PC-3 (cell line): ENCODE results near the gene CHST8.

ENCODE experiments used
- EZH2 ChIP-seq: fragments of 300-600 bp; sonication (generic); IDR thresholded peaks from one replicate; pipeline ENCODE4 v1.6.1; 2017; ENCODE audit warnings: antibody characterized with exemption, mild to moderate bottlenecking, low read length; ENCODE audit not compliant: unreplicated experiment
- EZH2phosphoT487 ChIP-seq: fragments of 300-600 bp; sonication (generic); IDR thresholded peaks from 2 replicates; pipeline ENCODE4 v1.6.1; 2018; ENCODE audit warnings: mild to moderate bottlenecking, antibody characterized with exemption, low read length, borderline replicate concordance
- TF ChIP-seq, protein P1 (sequence below): fragments of 300-600 bp; sonication (generic); conservative IDR thresholded peaks from 2 replicates; pipeline ENCODE4 v1.5.1; 2017; ENCODE audit warnings: antibody characterized with exemption, low read depth, mild to moderate bottlenecking, low read length

DNA sequence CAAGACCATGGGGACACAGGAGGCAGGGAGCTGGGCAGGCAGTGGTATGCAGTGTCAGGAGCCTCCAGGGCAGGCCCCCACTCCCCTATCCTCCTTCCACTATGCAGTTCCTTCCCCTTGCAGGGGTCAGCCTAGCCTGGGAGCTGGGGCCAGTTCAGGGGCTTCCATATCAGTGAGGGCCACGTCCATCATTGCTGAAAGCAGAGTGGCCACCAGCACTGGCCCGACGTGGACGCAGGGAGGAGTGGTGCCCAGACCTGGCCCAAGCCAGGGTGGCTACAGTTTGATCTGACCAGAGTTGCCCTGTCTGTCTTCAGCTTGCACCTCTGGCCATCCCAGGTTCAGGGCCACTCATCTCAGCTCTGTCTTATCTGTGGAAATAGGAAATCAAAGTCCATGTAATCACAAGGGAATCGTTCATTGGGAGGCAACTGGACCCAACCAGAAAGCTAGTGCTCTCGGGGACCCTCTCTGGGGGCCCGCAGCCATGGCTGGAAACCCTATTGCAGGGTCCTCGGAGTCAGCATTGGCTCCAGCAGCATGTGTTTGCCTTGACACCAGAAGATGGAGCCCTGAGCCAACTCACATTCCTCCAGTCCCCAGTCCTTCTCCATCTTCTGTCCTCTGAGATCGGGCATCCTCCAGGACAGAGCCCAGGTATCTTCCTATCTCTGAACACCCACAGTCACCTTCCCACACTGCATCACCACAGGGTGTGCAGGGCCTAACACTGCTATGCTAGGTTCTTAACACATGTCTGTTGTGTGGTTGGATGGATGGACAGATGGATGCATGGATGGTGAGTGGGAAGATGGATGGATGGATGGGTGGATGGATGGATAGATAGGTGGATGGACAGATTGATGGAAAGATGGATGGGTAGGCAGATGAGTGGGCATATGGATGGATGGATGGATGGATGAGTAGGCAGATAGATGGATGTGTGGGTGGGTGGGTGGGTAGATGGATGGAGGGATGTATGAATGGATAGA is 99.2 kb downstream of the CHST8 start:
- TF ChIP-seq, protein P1, sequence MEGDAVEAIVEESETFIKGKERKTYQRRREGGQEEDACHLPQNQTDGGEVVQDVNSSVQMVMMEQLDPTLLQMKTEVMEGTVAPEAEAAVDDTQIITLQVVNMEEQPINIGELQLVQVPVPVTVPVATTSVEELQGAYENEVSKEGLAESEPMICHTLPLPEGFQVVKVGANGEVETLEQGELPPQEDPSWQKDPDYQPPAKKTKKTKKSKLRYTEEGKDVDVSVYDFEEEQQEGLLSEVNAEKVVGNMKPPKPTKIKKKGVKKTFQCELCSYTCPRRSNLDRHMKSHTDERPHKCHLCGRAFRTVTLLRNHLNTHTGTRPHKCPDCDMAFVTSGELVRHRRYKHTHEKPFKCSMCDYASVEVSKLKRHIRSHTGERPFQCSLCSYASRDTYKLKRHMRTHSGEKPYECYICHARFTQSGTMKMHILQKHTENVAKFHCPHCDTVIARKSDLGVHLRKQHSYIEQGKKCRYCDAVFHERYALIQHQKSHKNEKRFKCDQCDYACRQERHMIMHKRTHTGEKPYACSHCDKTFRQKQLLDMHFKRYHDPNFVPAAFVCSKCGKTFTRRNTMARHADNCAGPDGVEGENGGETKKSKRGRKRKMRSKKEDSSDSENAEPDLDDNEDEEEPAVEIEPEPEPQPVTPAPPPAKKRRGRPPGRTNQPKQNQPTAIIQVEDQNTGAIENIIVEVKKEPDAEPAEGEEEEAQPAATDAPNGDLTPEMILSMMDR = no peak
- TF ChIP-seq EZH2 = no peak
- TF ChIP-seq EZH2phosphoT487 = no peak
